Sigmoid colon (tissue), 7 donors: ENCODE data around the gene ACAN. TPM values are rescaled to one million over a fixed set of nuclear protein-coding genes. Genes with fewer than 3 reads are reported as not detected.

Source experiments
- DNase-seq: peaks from one replicate; pipeline ENCODE4 v3.0.0-alpha.2; 2019
- H3K27ac ChIP-seq, 4 donors: fragments of 200-600 bp; sonication (generic); one replicate each; pipeline ENCODE4 v1.5.1; 2016 to 2019; ENCODE audit warnings: mild to moderate bottlenecking in 1 of 4
- H3K27me3 ChIP-seq, 3 donors: fragments of 200-600 bp; sonication (generic); one replicate each; pipeline ENCODE4 v1.5.1; 2019; ENCODE audit warnings: mild to moderate bottlenecking in 1 of 3
- H3K36me3 ChIP-seq, 4 donors: fragments of 200-600 bp; sonication (generic); one replicate each; pipeline ENCODE4 v1.5.1; 2016 to 2019
- H3K4me1 ChIP-seq, 4 donors: fragments of 200-600 bp; sonication (generic); one replicate each; pipeline ENCODE4 v1.5.1; 2017 to 2019
- H3K4me3 ChIP-seq, 4 donors: fragments of 200-600 bp; sonication (generic); one replicate each; pipeline ENCODE4 v1.5.1; 2017 to 2019; ENCODE audit warnings: mild to moderate bottlenecking in 2 of 4, moderate library complexity in 1 of 4
- H3K9me3 ChIP-seq, 4 donors: fragments of 200-600 bp in 3 of 4; sonication (generic) in 3 of 4; one replicate each; pipeline versions ENCODE4 v1.5.1 to v1.6.1; 2013 to 2019
- CTCF ChIP-seq, 4 experiments: fragments of 450-650 bp in 3 of 4; fragments of 200-600 bp in 1 of 4; IDR thresholded peaks; one replicate each; pipeline ENCODE4 v1.5.1; 2016 to 2019; ENCODE audit warnings: antibody characterized with exemption in 4 of 4, mild to moderate bottlenecking in 3 of 4, moderate library complexity in 2 of 4
- EP300 ChIP-seq, 4 donors: sonication (generic); formaldehyde crosslinking; IDR thresholded peaks; one replicate each; pipeline ENCODE4 v1.6.1; 2017; ENCODE audit warnings: antibody characterized with exemption in 4 of 4
- POLR2A ChIP-seq, 2 donors: fragments of 450-650 bp; IDR thresholded peaks; one replicate each; pipeline ENCODE4 v1.6.1; 2016; ENCODE audit warnings: antibody characterized with exemption in 2 of 2, mild to moderate bottlenecking in 2 of 2, moderate library complexity in 2 of 2
- POLR2AphosphoS5 ChIP-seq, 4 donors: sonication (generic); formaldehyde crosslinking; IDR thresholded peaks; one replicate each; pipeline ENCODE4 v1.6.1; 2017; ENCODE audit warnings: antibody characterized with exemption in 4 of 4
- WGBS, 2 donors: extraction: QIAGEN DNeasy Blood & Tissue Kit; methylation state at CpG; one replicate each; pipeline ENCODE4 v1.1.7; 2013; 5-methylcytosine and 5-hydroxymethylcytosine counted together
- intact Hi-C: fragments of 100-400 bp; cut with DNase I; formaldehyde crosslinking; loops from one replicate; pipeline ENCODE4 v1.15.1; 2023
- polyA plus RNA-seq, 3 donors: library from polyadenylated mRNA; stranded (reverse); fragments of 200-250 nt; gene quantifications; one replicate each; pipeline ENCODE4 v1.2.3, GENCODE V29; 2013
- total RNA-seq, 4 donors: library from RNA; depleted of rRNA; stranded (reverse); fragments of >200 nt; gene quantifications; one replicate each; pipeline ENCODE4 v1.1.0, GENCODE V29; 2016
- donor health status: healthy with polysubstance abuse.
- donor health status: Bipolar disorder and iron deficiency.
- donor health status: healthy.

ACAN gene
- total and polyA plus RNA-seq, 7 donors: 0.17 to 0.36 TPM; not detected in 5

GRCh38 chr15:88900982-88901418 is 97.8 kb downstream of the ACAN start:
- Histone ChIP-seq H3K27me3 (no peaks in the 10 kb centered on the region), H3K27ac (no peak overlapping the region), H3K4me1 (peaks cover 0 to 27% (median 22%) of the 10 kb centered on the region in 4 donors), H3K4me3 (no peak overlapping the region), H3K36me3 (peaks cover 0 to 25% (median 0%) of the 10 kb centered on the region in 4 donors), H3K9me3 (no peaks in the 10 kb centered on the region)
- WGBS, 2 donors: 71 to 85% methylated on average over 5 of the region's 5 CpGs
- TF ChIP-seq POLR2AphosphoS5 (IDR thresholded peaks at IDR 0.05) (no peak), EP300 (IDR thresholded peaks at IDR 0.05) (no peak), CTCF (IDR thresholded peaks at IDR 0.05) (no peak), POLR2A (IDR thresholded peaks at IDR 0.05) (no peak)
- intact Hi-C loops: no loop called here
- DNase-seq: no peak

- Histone ChIP-seq H3K4me3 (no peak overlapping the region), H3K27me3 (no peaks in the 10 kb centered on the region), H3K4me1 (peaks cover 0 to 27% (median 22%) of the 10 kb centered on the region in 4 donors), H3K9me3 (no peaks in the 10 kb centered on the region), H3K36me3 (peaks cover 0 to 32% (median 0%) of the 10 kb centered on the region in 4 donors), H3K27ac (no peak overlapping the region)
- TF ChIP-seq CTCF (IDR thresholded peaks at IDR 0.05) (no peak), POLR2A (IDR thresholded peaks at IDR 0.05) (no peak)
- WGBS, 2 donors: 90 to 94% methylated on average over 15 of the region's 15 CpGs
- intact Hi-C loops: loop anchor here (2.0 kb wide), 1 partner anchor 279 kb away; no protein-coding TSS in a partner anchor
- DNase-seq: no peak
Measured at GRCh38 chr15:88901508-88902220, 98.4 kb downstream of the ACAN start.

- no peak overlapping the region for H3K4me3 ChIP-seq
- 80 to 91% methylated on average over 6 of the region's 6 CpGs for WGBS, 2 donors
- peaks cover 0 to 38% (median 0%) of the 10 kb centered on the region in 4 donors for H3K36me3 ChIP-seq
- DNase-seq: no peak
- no peaks in the 10 kb centered on the region for H3K9me3 ChIP-seq
- H3K27me3 ChIP-seq: no peaks in the 10 kb centered on the region
- intact Hi-C loops: loop anchor here (2.0 kb wide), 1 partner anchor 278 kb away; no protein-coding TSS in a partner anchor
- no peak overlapping the region for H3K27ac ChIP-seq
- TF ChIP-seq EP300 (IDR thresholded peaks at IDR 0.05) (no peak), CTCF (IDR thresholded peaks at IDR 0.05) (no peak), POLR2A (IDR thresholded peaks at IDR 0.05) (no peak), POLR2AphosphoS5 (IDR thresholded peaks at IDR 0.05) (no peak)
- peaks cover 0 to 20% (median 15%) of the 10 kb centered on the region in 4 donors for H3K4me1 ChIP-seq
Measured at GRCh38 chr15:88902221-88902835, 99.1 kb downstream of the ACAN start.

DNA sequence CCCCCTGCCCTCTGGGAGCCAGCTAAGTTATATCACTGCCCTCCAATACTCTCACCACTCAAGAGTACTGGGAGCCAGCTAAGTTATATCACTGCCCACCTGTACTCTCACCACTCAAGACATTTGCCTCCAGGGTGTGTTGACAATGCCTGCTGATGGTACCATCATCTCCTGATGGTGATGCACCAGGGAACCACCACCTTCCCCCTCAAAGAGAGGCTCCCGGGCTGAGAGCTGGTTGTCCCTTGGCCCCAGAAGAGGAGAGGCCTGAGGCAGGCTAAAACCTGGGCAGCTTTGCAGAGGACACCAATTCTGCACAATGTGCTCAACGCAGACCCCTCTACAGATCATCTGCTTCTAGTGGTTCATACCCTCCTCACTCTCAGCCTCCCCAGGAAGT is 99.6 kb downstream of the ACAN start:
- WGBS, 2 donors: 66 to 68% methylated on average over 2 of the region's 2 CpGs
- Histone ChIP-seq H3K36me3 (peaks cover 0 to 38% (median 0%) of the 10 kb centered on the region in 4 donors), H3K27ac (no peak overlapping the region), H3K27me3 (no peaks in the 10 kb centered on the region), H3K4me1 (peaks cover 0 to 15% (median 10%) of the 10 kb centered on the region in 4 donors), H3K9me3 (no peaks in the 10 kb centered on the region), H3K4me3 (no peak overlapping the region)
- TF ChIP-seq CTCF (IDR thresholded peaks at IDR 0.05) (no peak), POLR2A (IDR thresholded peaks at IDR 0.05) (no peak), EP300 (IDR thresholded peaks at IDR 0.05) (no peak), POLR2AphosphoS5 (IDR thresholded peaks at IDR 0.05) (no peak)
- no peak for DNase-seq
- intact Hi-C loops: loop anchor here (2.0 kb wide), 1 partner anchor 278 kb away; no protein-coding TSS in a partner anchor
